HG02623 (cell line): ENCODE data around the gene PARP3.

Experiments used
- ATAC-seq: cut with Tn5 transposase; IDR thresholded peaks from one replicate; pipeline ENCODE4 v1.9.1; 2021; ENCODE audit warnings: moderate library complexity; ENCODE audit not compliant: unreplicated experiment

PARP3 gene

GRCh38 chr3:51966016-51966415, 23.9 kb downstream of the PARP3 start:
- ATAC-seq = no peak

GRCh38 chr3:51966486-51966885, 24.3 kb downstream of the PARP3 start:
- no peak for ATAC-seq

DNA sequence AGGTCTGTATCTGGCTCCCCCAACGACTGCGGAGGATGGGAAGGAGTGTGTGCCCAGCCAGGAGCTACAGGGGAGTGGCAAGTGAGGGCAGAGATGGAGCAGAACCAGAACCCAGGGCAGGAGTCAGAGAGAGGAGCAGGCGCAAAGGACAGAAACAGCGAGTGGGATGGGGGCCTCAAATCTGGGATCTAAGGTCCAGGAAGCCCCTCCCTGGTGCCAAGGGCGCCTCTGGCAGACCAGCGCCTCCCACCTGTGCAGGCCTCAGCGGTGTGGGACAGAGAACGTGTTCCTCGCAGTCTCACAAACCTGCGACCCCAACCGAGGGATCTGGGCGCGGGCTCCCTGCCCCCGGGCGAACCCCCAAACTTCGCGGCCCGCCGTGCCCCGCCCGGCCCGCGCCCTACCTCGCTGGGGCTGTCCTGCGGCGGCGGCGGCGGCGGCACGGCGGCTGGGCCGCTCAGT, 24.8 kb downstream of the PARP3 start:
- ATAC-seq = peak; percentile 34

DNA sequence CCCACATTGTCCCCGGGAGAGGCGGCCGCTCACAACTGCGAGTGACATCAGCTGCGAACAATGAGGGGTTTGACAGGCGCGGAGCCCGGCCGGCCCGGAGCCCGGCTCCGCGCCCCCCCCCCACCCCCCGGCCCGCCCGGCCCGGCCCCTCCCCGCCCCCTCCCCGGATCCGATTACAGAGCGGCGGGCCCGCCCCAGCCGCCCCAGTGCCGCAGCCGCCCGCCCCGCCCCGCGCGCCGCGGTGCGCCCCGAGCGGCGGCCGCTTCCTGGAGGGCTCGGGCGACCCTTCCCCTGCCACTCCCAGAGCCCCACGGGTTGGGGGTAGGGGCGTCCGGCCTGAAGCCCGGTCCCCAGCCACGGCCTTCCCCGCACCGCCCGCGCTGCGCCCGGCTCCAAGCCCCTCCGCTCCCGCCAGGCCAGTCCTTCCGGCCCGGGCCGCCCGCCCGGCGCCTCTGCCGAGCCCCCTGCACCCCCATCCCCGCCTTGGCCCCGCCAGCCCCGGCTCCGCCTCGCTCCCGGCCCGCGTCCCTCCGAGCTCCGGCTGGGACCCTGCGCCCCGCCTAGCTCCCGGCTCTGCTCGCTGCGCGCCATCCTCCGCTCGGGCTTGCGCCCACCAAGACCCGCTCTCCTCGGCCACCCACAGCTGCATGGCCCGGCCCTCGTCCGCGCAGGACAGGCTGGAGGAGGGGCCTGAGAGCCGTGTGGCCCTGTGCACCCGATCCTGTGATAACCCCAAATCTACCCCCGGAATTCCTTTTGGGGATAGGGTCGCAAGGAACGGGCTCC, 25.4 kb downstream of the PARP3 start, which contains the start of gene PCBP4:
Gene PCBP4 (minus strand): TSS at position 71 of the 786 bp plus-strand sequence. CDS start 6,214 bp downstream, outside the sequence.
- peak; percentile 50 for ATAC-seq

- no peak for ATAC-seq
These were observed 26.1 kb downstream of the PARP3 start for GRCh38 chr3:51968170-51968775.

GRCh38 chr3:51968883-51969678, 26.9 kb downstream of the PARP3 start:
- ATAC-seq = no peak

GRCh38 chr3:51969841-51970240, 27.7 kb downstream of the PARP3 start:
- no peak for ATAC-seq

GRCh38 chr3:51970606-51971300, 28.6 kb downstream of the PARP3 start:
- ATAC-seq = no peak

DNA sequence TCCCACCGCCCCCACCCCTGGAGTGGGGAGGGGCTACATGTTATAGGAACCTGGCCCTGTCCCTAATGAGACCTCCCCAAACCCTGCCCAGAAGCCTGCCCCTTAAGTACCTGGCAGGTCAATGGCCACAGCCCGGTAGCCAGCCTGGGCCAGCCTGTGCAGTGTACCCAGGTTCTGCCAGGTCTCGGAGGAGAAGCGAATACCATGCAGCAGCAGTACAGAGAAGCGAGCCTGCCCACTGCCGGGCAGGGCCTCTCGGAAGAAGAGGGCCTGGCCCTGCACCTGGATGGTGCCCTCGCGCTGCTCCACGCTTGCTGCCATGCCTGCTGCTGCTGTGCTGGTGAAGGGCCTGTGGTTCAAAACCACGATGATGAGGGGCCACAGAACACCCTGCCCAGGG, 29.2 kb downstream of the PARP3 start:
- ATAC-seq = no peak

DNA sequence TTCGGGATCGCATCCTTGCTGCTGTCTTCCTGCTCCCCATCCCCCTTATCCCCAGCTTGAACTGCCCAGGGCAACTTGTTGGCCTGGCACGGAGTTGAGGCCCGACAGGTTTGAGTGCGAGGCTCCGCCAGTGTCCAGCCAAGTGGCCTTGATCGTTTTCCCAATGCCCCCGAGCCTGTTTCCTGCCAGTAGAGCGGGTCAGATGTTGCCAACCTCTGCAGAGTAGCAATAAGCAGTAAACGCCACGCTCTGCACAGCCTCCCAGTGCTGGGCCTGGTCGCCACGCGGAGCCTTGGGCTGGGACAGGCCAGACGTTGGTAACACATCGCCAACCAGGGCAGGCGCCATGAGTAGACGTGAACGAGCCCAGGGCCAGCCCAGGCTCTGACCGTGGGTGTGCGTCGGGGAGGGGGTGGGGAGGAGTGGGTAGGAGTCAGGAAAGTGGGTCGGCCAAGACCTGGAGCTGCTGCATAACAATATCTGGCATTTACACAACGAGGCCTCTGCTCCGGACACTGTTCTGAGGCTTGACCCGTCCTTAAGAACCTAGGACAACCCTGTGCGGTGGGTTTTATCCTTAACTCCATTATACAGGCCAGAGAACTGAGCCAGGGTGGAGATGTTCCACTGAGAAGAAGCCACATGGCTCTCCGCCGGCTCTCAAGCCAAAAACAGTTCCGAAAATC, 32.3 kb downstream of the PARP3 start:
- peak; percentile 15 for ATAC-seq

DNA sequence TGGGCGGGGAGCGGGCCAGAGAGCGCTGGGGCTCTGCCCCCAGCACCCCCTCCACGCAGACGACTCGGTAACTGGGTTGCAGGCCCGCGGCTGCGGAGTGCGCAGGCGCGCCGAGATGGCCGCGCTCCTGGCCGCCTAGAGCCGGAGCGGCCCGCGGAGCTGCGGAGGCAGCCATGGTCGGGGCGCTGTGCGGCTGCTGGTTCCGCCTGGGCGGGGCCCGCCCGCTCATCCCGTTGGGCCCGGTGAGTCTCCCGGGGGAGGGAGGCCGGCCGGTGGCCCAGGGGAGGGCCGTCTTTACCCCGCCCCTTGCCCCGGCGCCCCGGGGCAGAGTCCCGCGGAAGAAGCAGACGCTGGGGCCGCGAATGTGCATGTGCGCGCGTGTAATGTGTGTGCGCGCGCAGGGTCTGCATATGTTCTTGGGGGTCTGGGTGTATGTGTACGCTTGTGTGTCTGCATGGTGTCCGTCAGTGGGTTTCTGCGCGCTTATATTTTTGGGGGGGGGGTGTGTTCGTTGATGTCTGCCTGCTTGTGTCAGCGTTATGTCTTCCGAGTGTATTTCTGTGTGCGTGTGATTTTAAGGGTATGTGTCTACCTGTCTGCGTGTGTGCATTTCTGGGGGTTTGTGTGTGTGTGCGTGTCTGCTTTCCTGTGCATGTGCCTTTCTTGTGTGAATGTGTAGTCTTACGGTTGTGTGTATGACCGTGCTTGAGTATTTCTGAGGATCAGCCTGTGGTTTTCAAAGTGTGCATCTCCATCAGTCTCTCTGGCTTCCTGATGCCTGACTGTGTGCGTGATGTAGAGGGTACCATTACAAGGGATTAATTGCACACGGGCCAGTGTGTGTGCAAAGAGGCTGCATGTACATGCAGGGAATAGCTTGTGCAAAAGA, 33.0 kb downstream of the PARP3 start, which contains the start of gene ABHD14A:
Gene ABHD14A (plus strand): TSS at position 102 of the 889 bp plus-strand sequence. CDS start 72 bp downstream, at position 174.
- no peak for ATAC-seq

DNA sequence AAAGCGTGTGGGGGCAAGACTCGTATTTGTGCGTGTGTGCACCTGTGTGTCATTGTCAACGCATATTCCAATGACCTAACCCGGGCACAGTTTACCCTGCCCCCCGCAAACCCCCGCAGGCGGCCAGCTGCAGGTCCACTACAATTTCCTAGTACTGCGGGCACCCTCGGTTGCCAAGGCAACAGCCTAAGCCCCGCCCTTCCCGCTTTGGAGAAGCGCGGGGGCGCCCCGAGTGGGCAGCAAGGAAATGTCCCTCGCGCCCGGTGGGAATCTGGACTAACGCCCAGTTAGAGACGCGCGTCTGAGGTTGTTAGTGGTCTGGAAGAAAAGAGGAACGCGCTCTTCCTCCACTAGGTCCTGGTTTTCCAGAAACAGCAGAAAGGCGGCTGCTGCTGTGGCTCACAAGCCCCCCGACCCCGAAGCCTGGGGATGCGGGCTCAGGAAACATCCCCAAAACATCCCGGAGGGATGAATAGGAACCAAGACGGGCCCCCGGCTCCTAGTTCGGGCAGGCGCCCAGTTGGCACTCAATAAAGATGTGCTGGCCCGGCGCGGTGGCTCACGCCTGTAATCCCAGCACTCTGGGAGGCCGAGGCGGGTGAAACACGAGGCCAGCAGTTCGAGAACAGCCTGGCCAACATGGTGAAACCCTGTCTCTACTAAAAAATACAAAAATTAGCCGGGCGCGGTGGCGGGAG, 33.8 kb downstream of the PARP3 start:
- ATAC-seq = no peak

DNA sequence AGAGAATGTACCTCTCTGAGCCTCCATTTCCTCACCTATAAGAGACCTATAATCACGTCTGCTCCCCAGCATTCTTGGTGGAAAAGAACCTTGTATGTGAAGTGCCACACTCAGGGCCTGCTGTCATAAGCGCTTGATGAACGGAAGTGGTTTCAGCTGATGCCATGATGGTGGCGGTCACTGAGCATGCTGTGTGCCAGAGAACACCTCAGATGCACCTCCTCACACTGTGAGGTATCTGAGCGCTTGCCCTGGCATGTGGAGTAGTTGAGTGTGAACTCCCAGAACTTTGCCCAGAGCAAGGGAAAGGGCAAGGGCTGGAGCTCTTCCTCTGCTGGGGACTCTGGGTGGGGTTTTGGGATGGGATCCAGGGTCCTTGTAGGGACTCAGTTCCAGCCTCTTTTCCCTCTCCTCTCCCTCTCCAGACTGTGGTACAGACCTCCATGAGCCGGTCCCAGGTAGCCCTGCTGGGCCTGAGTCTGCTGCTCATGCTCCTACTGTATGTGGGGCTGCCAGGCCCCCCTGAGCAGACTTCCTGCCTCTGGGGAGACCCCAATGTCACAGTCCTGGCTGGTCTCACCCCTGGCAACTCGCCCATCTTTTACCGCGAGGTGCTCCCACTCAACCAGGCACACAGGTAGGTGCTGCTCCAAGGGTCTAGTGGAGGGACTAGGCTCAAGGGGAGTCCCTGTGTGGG, 35.4 kb downstream of the PARP3 start:
- no peak for ATAC-seq

- ATAC-seq = no peak
These were observed 36.0 kb downstream of the PARP3 start for GRCh38 chr3:51978143-51978502.

- no peak for ATAC-seq
These were observed 38.1 kb downstream of the PARP3 start for GRCh38 chr3:51980253-51980652.

DNA sequence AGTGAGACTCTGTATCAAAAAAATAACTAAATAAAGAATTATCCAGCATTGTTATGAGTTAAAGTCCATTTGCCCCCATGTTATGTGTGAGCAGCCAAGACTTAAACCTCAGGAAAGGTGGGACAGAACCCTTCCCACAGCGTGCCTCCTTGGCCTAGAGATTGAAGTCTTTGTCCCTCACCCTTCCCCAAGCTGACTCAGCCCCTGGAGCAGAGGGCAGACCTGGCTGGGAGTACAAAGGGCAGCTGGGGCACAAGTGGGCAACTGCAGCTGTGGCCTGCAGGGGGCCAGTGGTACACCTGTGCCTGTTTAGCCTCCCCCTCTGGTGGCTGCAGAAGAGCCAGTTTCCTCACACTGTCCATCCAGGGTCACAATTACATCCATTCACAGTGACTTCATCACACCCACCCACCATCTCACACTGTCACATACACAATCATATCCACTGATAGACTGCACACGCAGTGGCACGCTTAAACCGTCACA, 40.2 kb downstream of the PARP3 start:
- ATAC-seq = peak; percentile 21

GRCh38 chr3:51982838-51983577, 40.8 kb downstream of the PARP3 start, which contains the start of gene ACY1:
Gene ACY1, plus strand, starts transcription at chr3:51983535. Its CDS starts 530 bp downstream, at chr3:51984065.
- ATAC-seq = peak; percentile 67
